Right renal pelvis (tissue), 4 donors: ENCODE data around the gene MTUS2. TPM values are rescaled to one million over a fixed set of nuclear protein-coding genes. Genes with fewer than 3 reads are reported as not detected.

Experiments used
- DNase-seq, 4 donors: peaks; one replicate each; pipeline ENCODE4 v3.0.0-alpha.2; 2013; ENCODE audit warnings: low read depth in 4 of 4, low spot score in 3 of 4, missing footprints in 1 of 4
- polyA plus RNA-seq, 4 donors: library from polyadenylated mRNA; unstranded; fragments of 120-200 nt; gene quantifications; one replicate each; pipeline ENCODE4 v1.2.1, GENCODE V29; 2013; ENCODE audit not compliant: insufficient read length in 4 of 4

MTUS2 gene
- polyA plus RNA-seq, 4 donors, result 0.89 to 1.7 (median 1.2) TPM

DNA sequence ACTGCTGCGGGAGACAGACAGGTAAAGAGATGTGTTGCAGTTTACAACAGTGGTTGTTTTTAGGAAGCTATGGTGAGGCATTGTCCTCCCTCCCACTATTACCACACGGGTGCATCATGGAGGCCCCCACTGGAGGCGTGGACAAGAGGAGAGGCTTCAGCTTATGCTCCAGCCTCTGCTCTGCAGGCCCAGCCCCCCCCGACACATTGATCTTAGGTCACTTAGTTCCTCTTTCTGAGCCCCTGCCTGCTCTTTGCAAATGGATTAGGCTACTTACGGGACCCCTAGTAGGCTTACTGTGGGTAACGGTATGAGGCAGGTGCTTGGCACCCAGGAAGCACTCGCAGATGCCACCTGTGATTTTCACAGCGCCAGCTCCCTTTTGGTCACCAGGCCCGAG lies 651.4 kb downstream of the MTUS2 start:
- no peak for DNase-seq

- no peak for DNase-seq
Observed at GRCh38 chr13:29472332-29472961, 652.3 kb downstream of the MTUS2 start.

GRCh38 chr13:29473166-29473565 lies 653.0 kb downstream of the MTUS2 start:
- DNase-seq, result no peak

DNA sequence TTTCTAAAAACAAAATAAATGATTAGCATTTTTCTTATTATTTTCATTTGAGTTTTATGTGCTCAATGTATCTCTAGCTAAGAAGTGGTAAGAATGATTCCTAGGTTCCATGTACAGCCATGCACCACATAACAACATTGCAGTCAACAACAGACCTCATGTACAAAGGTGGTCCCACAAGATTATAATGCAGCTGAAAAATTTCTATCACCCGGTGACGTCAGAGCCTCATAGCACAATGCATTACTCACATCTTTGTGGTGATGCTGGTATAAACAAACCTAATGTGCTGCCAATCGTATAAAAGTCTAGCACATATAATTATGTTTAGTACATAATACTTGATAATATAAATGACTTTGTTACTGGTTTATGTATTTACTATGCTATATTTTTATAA lies 654.9 kb downstream of the MTUS2 start:
- DNase-seq, result no peak

DNA sequence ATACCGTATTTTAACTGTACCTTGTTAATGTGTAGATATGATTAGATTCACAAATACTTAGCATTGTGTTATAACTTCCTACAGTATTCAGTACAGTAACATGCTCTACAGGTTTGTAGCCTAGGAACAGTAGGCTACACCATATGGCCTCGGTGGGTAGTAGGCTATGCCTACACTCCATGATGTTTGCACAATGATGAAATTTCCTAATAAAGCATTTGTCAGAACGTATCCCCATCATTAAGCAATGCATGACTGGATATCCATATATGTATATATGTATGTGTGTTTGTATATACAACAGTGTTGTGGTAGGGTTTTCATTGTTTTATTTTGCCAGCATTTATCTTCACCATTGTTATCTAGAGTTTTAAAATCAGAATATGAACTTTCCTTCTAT lies 655.9 kb downstream of the MTUS2 start:
- DNase-seq, result no peak

- DNase-seq, result no peak
Observed at GRCh38 chr13:29479716-29480492, 659.8 kb downstream of the MTUS2 start.

DNA sequence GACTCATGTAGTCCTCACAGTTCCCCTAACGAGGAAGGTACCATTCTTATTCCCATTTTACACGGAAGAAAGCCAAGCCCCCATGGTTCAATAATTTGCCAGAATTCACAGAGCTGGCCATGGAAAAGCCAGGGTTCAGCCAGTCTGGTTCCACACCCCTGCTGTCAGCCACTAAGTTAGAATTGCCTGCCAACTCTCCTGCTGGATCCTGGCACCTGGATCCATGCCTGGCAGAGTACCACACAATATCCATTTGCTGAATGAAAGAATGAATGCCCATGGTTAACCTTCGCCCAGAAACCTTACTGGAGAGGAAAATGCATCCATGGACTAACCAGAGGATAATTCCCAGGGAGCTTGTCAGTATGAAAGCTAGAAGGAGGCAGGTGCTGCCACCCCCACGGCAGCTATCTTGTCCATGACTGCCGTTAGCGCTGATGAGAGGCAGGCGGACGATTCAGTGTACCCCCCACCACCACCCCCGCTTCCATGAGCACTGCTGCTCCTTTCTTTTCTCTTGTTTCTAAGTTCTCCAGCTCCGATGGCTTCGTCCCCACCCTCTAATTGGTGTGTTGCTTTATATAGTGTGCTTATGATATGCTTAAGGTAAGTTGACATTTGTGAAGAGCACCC lies 660.9 kb downstream of the MTUS2 start:
- DNase-seq, result no peak

DNA sequence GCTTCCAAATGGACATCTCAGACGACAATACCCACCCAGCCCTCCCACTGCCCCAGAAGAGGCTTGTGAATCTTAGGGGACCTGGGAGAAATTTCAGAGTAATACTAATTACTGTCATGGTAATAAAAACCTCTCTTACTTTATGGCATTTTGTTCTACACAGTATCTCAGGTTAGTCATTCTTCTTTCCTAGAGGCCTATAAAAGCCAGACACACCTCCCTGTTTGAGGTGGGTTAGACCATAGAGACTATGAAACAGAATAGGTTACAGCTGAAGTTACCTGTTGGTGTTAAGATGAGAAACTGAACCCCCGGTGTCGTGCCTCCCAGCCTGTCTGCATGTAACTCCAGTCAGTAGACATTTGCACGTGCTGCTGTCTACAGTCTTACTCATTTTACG lies 661.5 kb downstream of the MTUS2 start:
- DNase-seq, result no peak

DNA sequence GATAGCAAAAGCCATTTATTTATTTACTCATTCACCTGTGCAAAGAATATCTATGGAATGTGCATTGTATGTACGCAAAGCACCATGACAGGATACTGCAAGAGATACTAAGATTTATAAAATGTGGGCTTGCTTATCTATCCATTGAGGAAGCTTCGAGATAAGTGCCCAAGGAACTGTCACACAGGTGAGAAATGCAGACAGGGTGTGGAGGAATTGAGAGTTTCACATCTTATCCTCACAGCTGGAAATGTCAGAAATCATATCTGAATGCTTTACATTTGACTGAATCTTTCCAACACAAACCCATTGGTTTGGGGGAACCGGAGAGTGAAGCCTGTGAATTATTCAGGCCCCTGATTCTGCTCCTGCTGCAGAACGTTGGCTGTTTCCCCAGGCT lies 662.4 kb downstream of the MTUS2 start:
- DNase-seq, result no peak

- no peak for DNase-seq
Observed at GRCh38 chr13:29483211-29483610, 663.1 kb downstream of the MTUS2 start.

DNA sequence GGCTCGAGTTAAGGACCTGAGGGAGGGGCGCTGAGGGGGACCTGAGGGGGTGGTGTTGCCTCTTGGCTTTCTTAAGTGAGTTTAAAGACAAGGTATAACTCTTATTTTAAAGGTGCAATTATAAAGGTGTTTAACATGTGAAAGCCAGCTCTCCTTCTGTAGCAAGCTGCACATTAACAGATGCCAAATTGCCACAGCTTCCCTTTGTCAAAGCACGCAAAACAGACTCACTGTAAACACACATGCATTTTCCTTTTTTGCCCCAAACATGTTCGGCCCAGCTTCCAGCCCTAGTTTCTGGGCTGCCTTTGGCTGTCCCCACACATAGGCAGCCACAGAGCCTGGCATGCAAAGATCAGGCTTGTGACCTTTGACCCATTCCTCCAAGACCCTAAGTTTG lies 663.5 kb downstream of the MTUS2 start:
- DNase-seq, result no peak

DNA sequence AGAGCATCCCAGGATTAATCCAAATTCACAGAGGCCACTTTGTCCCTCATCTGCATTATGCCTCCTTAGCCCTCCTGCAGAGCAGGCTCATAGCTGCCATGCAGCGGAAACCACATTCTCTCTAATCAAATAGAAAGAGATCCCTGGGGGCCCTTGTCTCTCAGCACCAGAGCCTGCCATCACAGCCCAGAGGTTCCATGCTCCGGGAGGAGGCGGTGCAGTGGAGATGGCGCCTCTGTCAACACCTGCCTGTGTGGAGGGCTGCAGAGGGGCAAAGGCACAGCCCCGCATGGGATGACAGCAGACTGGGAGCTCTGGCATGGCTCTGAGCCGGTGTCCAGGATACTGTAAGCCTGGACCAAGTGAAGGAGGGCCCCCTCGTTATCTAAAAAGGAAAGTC lies 664.1 kb downstream of the MTUS2 start:
- no peak for DNase-seq

DNA sequence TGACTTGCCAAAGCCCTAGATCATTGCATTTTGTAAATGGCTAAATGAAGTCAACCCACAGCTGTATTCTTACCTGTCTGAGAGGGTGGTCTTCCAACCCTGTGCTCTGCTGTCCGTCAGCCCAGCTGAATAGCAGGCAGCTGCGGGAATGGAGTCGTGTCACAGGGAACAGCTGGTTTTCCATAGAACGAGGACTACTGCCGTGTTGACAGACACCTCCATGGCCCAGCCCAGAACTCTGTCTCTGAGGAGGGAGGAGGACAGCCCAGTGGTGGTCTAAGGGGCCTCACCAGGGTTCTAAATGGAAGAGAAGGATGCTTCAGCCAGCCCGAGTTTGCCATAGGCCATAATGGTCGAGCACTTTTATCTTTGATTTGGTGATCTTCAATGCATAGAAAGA lies 664.7 kb downstream of the MTUS2 start:
- no peak for DNase-seq

DNA sequence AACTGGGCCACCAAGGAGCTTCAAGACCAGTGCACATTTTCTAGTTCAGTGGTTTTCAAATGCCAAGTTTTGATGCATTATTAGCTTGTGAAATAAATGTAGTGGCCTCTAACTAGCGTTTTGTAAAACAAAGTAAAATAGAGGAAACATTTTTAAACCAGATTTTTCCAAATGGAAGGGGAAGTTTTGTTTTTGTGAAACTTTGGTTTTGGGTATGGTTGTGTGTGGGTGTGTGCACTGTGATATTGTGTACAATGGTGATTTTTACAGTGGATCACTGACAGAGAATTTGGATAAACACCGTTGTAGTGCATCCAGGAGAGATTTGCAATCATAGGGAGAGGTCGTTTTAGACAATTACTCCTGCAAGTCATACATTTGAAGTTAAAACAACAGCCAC lies 666.4 kb downstream of the MTUS2 start:
- no peak for DNase-seq

DNA sequence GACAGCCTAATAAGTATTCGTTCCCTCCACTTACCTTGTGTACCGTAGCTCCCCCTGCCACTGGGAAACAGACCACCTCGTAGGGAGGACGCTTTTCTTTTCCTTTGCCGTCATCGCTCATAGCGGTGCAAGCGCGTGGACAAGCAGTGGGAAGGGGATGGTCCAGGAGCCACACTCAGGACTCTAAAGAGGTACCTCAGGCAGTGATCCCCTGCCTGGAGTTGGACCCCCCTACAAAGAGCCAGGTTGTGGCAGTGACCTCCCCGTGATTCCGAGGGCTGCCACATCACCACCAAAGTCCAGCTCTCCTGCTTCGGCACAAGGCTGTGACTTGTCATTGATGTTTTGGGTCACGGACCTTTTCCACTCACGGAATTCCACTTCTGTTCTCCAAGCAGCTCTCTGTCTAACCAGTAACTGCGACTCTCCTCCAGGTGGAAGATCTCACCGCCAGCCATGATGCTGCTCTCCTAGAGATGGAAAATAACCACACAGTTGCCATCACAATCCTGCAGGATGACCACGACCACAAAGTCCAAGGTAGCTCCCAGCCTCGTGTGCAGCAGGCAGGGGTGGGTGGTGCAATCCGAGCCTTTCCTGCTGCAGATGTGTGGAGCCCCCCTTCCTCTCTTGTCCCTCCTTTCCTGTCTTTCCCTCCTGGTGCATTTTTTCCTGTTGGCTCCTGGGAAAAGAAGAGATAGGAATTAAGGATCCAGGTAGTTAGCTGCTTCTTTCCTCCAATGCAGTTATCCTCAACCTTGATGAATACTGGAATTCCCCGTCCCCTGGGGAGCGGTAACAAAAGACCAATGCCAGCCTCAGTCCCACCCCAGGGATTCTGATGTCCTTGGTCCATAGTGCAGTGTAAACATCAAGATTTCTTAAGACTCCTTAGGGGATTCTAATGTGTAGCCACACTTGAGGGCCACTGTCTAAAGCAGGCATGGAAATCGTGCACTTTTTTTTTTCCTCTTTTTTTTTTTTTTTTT lies 667.6 kb downstream of the MTUS2 start:
- no peak for DNase-seq

GRCh38 chr13:29489650-29490560 lies 669.8 kb downstream of the MTUS2 start:
- no peak for DNase-seq

DNA sequence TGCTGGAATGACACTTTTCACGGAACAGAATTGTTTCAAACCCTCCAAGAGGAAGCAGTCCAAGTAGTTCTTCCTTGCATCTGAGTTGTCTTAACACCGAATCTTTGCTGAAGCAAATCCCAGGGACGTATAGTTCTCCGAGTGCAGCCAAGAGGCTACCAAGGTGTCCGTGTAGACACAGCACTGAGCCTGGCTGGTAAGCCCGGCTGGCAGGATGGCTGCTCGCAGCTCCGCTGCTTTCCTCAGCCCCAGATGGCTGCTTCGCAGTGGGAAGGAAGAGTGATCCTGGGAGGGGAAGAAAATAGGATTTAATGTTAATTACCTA lies 670.4 kb downstream of the MTUS2 start:
- no peak for DNase-seq

DNA sequence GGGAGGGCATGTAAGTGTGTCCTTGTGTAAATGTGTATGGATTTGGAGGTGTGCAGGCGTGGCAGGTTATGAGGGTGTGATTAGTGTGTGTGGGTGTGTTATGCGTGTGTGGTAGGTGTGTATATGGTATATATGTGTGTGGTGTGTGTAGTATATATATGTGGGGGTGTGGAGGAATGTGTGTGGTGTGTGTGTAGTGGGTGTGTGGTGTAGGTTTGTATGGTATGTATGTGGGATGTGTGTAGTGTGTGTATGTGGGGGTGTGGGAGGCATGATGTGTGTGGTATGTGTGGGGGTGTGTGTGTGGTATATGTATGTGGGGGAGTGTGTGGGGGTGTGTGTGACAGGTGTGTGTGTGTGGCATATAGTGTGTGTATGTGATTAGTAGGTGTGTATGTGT lies 671.1 kb downstream of the MTUS2 start:
- DNase-seq, result no peak

DNA sequence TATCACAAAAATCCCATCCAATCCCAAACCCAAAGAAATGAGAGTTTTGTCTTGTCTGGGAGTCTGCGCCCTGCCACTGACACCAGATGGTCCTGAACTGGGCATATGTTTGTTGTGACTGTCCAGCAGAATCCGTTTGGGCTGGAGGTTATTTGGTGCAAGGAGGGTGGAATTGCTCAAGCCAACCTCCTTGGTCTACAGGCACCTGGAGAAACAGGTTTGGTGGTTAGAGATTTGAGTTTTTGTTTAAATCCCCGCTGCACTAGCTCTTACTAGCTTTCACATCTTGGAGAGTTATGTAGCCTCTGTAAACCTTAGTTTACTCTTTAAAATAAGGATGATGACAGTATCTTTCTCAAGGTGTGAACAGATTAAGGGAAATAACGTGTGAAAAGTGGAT lies 673.7 kb downstream of the MTUS2 start:
- no peak for DNase-seq

- no peak for DNase-seq
Observed at GRCh38 chr13:29494520-29494919, 674.4 kb downstream of the MTUS2 start.
